Peyer's patch (tissue), 4 donors: ENCODE data around the gene MC5R.

Experiments
- POLR2A ChIP-seq, 2 donors: fragments of 450-650 bp; IDR thresholded peaks; one replicate each; pipeline ENCODE4 v1.5.1; 2017; ENCODE audit warnings: antibody characterized with exemption in 2 of 2, mild to moderate bottlenecking in 2 of 2, moderate library complexity in 2 of 2
- TF ChIP-seq, protein P1 (sequence below), 6 experiments: fragments of 450-650 bp in 4 of 6; fragments of 200-600 bp in 2 of 6; sonication (generic) in 1 of 6; IDR thresholded peaks; one replicate each; pipeline ENCODE4 v1.5.1; 2017 to 2019; ENCODE audit warnings: antibody characterized with exemption in 6 of 6, mild to moderate bottlenecking in 3 of 6, moderate library complexity in 1 of 6

DNA sequence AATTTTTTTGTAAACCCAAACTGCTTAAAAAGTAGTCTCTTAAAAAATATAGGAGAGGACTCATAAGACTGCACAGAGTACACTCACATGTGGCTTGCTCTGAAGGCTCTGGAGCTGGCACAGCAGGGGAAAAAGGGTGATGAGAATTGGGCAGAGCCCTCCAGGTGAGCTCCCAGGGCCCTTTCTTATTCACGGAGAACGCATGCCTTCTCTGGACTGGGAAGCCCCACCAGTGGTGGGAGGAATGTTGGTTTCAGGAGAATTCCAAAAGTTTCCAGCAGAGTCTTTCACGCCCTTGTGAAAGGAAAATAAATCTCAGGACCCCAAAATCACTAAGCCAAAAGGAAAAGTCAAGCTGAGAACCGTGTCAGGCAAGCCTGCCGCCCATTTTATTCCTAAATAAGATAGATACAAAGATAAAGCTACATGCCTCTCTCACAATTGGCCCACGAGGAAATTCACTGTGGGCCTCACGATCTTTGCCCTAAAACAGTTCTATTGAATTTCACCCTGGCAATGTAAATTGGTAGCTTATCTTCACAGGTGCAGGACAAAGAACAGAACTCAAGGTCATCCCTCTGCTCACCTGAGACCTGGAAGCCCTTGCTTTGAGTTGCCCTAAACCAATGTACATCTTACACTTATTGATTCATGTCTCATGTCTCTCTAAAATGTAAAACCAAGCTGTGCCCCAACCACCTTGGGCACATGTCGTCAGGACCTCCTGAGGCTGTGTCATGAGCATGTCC, 15.5 kb upstream of the MC5R start:
- no peak for TF ChIP-seq POLR2A (IDR thresholded peaks at IDR 0.05)
- TF ChIP-seq, protein P1, sequence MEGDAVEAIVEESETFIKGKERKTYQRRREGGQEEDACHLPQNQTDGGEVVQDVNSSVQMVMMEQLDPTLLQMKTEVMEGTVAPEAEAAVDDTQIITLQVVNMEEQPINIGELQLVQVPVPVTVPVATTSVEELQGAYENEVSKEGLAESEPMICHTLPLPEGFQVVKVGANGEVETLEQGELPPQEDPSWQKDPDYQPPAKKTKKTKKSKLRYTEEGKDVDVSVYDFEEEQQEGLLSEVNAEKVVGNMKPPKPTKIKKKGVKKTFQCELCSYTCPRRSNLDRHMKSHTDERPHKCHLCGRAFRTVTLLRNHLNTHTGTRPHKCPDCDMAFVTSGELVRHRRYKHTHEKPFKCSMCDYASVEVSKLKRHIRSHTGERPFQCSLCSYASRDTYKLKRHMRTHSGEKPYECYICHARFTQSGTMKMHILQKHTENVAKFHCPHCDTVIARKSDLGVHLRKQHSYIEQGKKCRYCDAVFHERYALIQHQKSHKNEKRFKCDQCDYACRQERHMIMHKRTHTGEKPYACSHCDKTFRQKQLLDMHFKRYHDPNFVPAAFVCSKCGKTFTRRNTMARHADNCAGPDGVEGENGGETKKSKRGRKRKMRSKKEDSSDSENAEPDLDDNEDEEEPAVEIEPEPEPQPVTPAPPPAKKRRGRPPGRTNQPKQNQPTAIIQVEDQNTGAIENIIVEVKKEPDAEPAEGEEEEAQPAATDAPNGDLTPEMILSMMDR (IDR thresholded peaks at IDR 0.05), result no peak
